OCI-LY7 (cell line): ENCODE results near the gene AGPAT2. TPM values are rescaled to one million over a fixed set of nuclear protein-coding genes. Genes with fewer than 3 reads are reported as not detected.

Experiments used
- BruUV-seq: library from RNA; stranded (reverse); fragments of 400-500 nt; replicated peaks from 2 replicates; lab custom pipeline; 2021; lab: Mats Ljungman, UMichigan
- CTCF ChIA-PET: fragments of 300-600 bp; sonication (Branson Sonifier 250); formaldehyde crosslinking; loops from one replicate; lab custom pipeline; 2022; ENCODE audit warnings: antibody characterized with exemption; ENCODE audit not compliant: unreplicated experiment; lab: Charles Lee
- POLR2A ChIA-PET: fragments of 300-600 bp; sonication (Branson Sonifier 250); formaldehyde crosslinking; loops from one replicate; lab custom pipeline; 2022; ENCODE audit warnings: antibody characterized with exemption; lab: Charles Lee
- DNase-seq: peaks from one replicate; pipeline ENCODE4 v3.0.0-alpha.2; 2015; ENCODE audit warnings: low spot score
- H2AFZ ChIP-seq: fragments of 200-600 bp; sonication (generic), shearing (Covaris generic); 2 replicates; pipeline ENCODE4 v1.6.1; 2014; ENCODE audit warnings: mild to moderate bottlenecking, antibody characterized with exemption, low read length, moderate library complexity
- H3K27ac ChIP-seq: fragments of 200-600 bp; sonication (generic); 2 replicates; pipeline ENCODE4 v1.5.1; 2014; ENCODE audit warnings: mixed run types, low read depth, mild to moderate bottlenecking, moderate library complexity, low read length, inconsistent platforms; ENCODE audit not compliant: poor library complexity, severe bottlenecking
- H3K36me3 ChIP-seq: fragments of 200-600 bp; sonication (generic); 2 replicates; pipeline ENCODE4 v1.6.1; 2014; ENCODE audit warnings: mild to moderate bottlenecking, antibody characterized with exemption, low read length, moderate library complexity, mixed read lengths; ENCODE audit not compliant: insufficient read depth
- H3K4me1 ChIP-seq: fragments of 200-600 bp; sonication (generic); 2 replicates; pipeline ENCODE4 v1.5.1; 2014; ENCODE audit warnings: mild to moderate bottlenecking, low read length; ENCODE audit not compliant: insufficient read depth, poor library complexity, severe bottlenecking
- H3K4me2 ChIP-seq: fragments of 200-600 bp; sonication (generic); 2 replicates; pipeline ENCODE4 v1.6.1; 2014; ENCODE audit warnings: mild to moderate bottlenecking, low read length
- H3K4me3 ChIP-seq: fragments of 200-600 bp; sonication (generic); 2 replicates; pipeline ENCODE4 v1.5.1; 2014; ENCODE audit warnings: mild to moderate bottlenecking, low read depth, low read length; ENCODE audit not compliant: poor library complexity, severe bottlenecking
- H3K79me2 ChIP-seq: fragments of 200-600 bp; sonication (generic); 2 replicates; pipeline ENCODE4 v1.6.1; 2016; ENCODE audit warnings: low read depth, mild to moderate bottlenecking, low read length, moderate library complexity, mixed read lengths; ENCODE audit not compliant: insufficient read depth
- H3K9me2 ChIP-seq: fragments of 200-600 bp; sonication (generic); 2 replicates; pipeline ENCODE4 v1.6.1; 2016; ENCODE audit warnings: mild to moderate bottlenecking, low read length, mixed read lengths; ENCODE audit not compliant: insufficient read depth
- H3K9me3 ChIP-seq: fragments of 200-600 bp; sonication (generic); 2 replicates; pipeline ENCODE4 v1.6.1; 2014; ENCODE audit warnings: mild to moderate bottlenecking, mixed run types, low read length, mixed read lengths
- H4K20me1 ChIP-seq: fragments of 200-600 bp; sonication (generic); 2 replicates; pipeline ENCODE4 v1.6.1; 2014; ENCODE audit warnings: mild to moderate bottlenecking, antibody characterized with exemption, low read length, moderate library complexity, mixed read lengths; ENCODE audit not compliant: insufficient read depth
- CTCF ChIP-seq: fragments of 200-600 bp; sonication (generic); conservative IDR thresholded peaks from 2 replicates; pipeline ENCODE4 v1.5.1; 2014; ENCODE audit warnings: mild to moderate bottlenecking, antibody characterized with exemption, low read length, moderate library complexity, mixed read lengths
- EZH2phosphoT487 ChIP-seq: fragments of 200-600 bp; sonication (generic); IDR thresholded peaks from 2 replicates; pipeline ENCODE4 v1.6.1; 2018; ENCODE audit warnings: low read depth, borderline replicate concordance, mild to moderate bottlenecking, mixed run types, antibody characterized with exemption, low read length, moderate library complexity, mixed read lengths
- intact Hi-C: fragments of 100-400 bp; cut with micrococcal nuclease; formaldehyde crosslinking; loops from one replicate; pipeline ENCODE4 v1.10.0; 2022; ENCODE audit not compliant: unreplicated experiment
- total RNA-seq, 2 experiments: library from RNA; depleted of rRNA in 1 of 2; stranded (reverse); fragments of >200 nt in 1 of 2; shearing (Covaris generic) in 1 of 2; gene quantifications; 2 replicates each; pipeline ENCODE4 v1.2.3, GENCODE V29; 2014 to 2022

Gene AGPAT2
- total RNA-seq, 2 experiments from 2014 or later, result 18.3 to 20.8 TPM

DNA sequence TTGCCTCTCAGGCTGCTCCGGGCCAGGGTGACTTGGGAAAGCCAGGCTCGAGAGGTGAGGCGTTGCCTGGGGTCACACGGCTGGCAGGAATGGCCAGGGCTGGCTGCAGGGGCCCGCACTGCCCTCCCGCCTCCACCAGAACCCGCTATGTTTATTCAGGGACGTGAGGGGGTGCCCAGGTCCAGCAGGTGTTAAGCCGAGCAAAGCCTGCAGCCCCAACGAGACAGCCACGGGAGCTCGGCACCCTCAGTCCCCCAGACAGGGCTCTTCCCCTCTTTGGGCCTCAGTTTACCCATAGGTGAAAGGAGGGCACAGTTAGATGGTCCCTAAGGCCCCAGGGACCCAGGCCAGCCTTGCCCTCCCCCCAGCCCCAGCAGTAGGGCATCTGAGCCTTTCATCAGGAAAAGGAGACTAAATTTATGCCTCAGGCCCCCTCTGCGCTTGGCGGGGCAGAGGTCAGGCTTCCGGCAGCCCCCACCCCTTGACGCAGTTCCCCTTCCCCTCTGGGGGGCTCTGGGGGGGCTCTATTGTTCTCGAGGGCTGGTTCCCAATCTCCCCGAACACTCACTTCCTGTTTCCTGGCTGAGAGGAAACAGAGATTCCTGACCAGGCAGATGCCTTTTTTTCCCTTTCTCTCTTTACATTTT is 31.6 kb downstream of the AGPAT2 start:
- peak overlapping the region; percentile 28 for H3K4me2 ChIP-seq
- peaks cover 8% of the 10 kb centered on the region for H3K4me1 ChIP-seq
- ChIA-PET CTCF (no interaction called here), POLR2A (no interaction called here)
- H3K4me3 ChIP-seq, result no peak overlapping the region
- TF ChIP-seq EZH2phosphoT487 (no peak), CTCF (no peak)
- H3K27ac ChIP-seq, result no peak overlapping the region
- intact Hi-C loops, result no loop called here
- no peaks in the 10 kb centered on the region for H3K9me2 ChIP-seq
- no TSS peak for BruUV-seq
- no peak overlapping the region for H2AFZ ChIP-seq
- H4K20me1 ChIP-seq, result no peaks in the 10 kb centered on the region
- H3K36me3 ChIP-seq, result no peaks in the 10 kb centered on the region
- DNase-seq, result no peak
- H3K79me2 ChIP-seq, result no peaks in the 10 kb centered on the region
- no peaks in the 10 kb centered on the region for H3K9me3 ChIP-seq

GRCh38 chr9:136654820-136655535 is 32.3 kb downstream of the AGPAT2 start:
- no peak for DNase-seq
- H3K79me2 ChIP-seq, result no peaks in the 10 kb centered on the region
- TF ChIP-seq CTCF, result no peak
- no peak for TF ChIP-seq EZH2phosphoT487
- H3K4me1 ChIP-seq, result peaks cover 8% of the 10 kb centered on the region
- no peaks in the 10 kb centered on the region for H3K9me2 ChIP-seq
- H3K9me3 ChIP-seq, result no peaks in the 10 kb centered on the region
- H3K36me3 ChIP-seq, result no peaks in the 10 kb centered on the region
- H2AFZ ChIP-seq, result no peak overlapping the region
- H3K4me3 ChIP-seq, result no peak overlapping the region
- POLR2A ChIA-PET, result interaction anchor here (0.6 kb wide), 1 partner anchor 63 kb away, joined by 3 read pairs; no protein-coding TSS in a partner anchor
- no peak overlapping the region for H3K4me2 ChIP-seq
- no peak overlapping the region for H3K27ac ChIP-seq
- intact Hi-C loops, result no loop called here
- CTCF ChIA-PET, result no interaction called here
- BruUV-seq, result no TSS peak
- H4K20me1 ChIP-seq, result no peaks in the 10 kb centered on the region
